SK-N-MC (cell line): Measurements from ENCODE around the gene PHF2.

Experiments used
- DNase-seq: peaks from one replicate; pipeline ENCODE4 v3.0.0-alpha.2; 2011; ENCODE audit warnings: low read depth, low spot score
- H3K27ac ChIP-seq: fragments of 200-600 bp; sonication (generic); 2 replicates; pipeline ENCODE4 v1.5.1; 2016; ENCODE audit warnings: mixed run types
- H3K36me3 ChIP-seq: fragments of 200-600 bp; sonication (generic); 2 replicates; pipeline ENCODE4 v1.6.1; 2017; ENCODE audit warnings: antibody characterized with exemption, low read length, mixed read lengths; ENCODE audit not compliant: insufficient read depth
- H3K4me3 ChIP-seq: fragments of 200-600 bp; sonication (generic); 2 replicates; pipeline ENCODE4 v1.5.1; 2016
- H3K9ac ChIP-seq: fragments of 200-600 bp; sonication (generic); 2 replicates; pipeline ENCODE4 v1.8.0; 2017; ENCODE audit warnings: mixed run types, mixed read lengths; ENCODE audit not compliant: insufficient read length
- H3K9me3 ChIP-seq: fragments of 200-600 bp; sonication (generic); 2 replicates; pipeline ENCODE4 v1.6.1; 2017; ENCODE audit warnings: low read depth, mild to moderate bottlenecking, antibody characterized with exemption, low read length, moderate library complexity, mixed read lengths
- EZH2 ChIP-seq: fragments of 200-600 bp; sonication (generic); IDR thresholded peaks from one replicate; pipeline ENCODE4 v1.6.1; 2017; ENCODE audit warnings: antibody characterized with exemption
- FOXP2 ChIP-seq: optimal IDR thresholded peaks from 2 replicates; pipeline ENCODE3; 2011; ENCODE audit warnings: mild to moderate bottlenecking, moderate library complexity; ENCODE audit not compliant: insufficient read depth; ENCODE audit errors: extremely low read length, control extremely low read depth
- POLR2AphosphoS5 ChIP-seq: IDR thresholded peaks from 2 replicates; pipeline ENCODE4 v1.6.1; 2012; ENCODE audit warnings: mild to moderate bottlenecking, low read depth, low read length, borderline replicate concordance

PHF2 gene

GRCh38 chr9:93644397-93645088 lies 68.2 kb downstream of the PHF2 start:
- no peak overlapping the region for H3K27ac ChIP-seq
- H3K36me3 ChIP-seq, result peaks cover 19% of the 10 kb centered on the region
- TF ChIP-seq EZH2 (no peak), POLR2AphosphoS5 (no peak), FOXP2 (no peak)
- peaks cover 2% of the 10 kb centered on the region; the same call in 1 of the 2 replicates for H3K9me3 ChIP-seq
- H3K4me3 ChIP-seq, result no peak overlapping the region
- H3K9ac ChIP-seq, result no peak overlapping the region
- DNase-seq, result no peak

- no peak for DNase-seq
- H3K4me3 ChIP-seq, result no peak overlapping the region
- no peak for TF ChIP-seq EZH2
- TF ChIP-seq FOXP2, result no peak
- no peak for TF ChIP-seq POLR2AphosphoS5
- no peaks in the 10 kb centered on the region for H3K9me3 ChIP-seq
- no peak overlapping the region for H3K27ac ChIP-seq
- peaks cover 19% of the 10 kb centered on the region for H3K36me3 ChIP-seq
- no peak overlapping the region for H3K9ac ChIP-seq
Measured at GRCh38 chr9:93645149-93645889, 68.9 kb downstream of the PHF2 start.

- H3K9ac ChIP-seq, result no peak overlapping the region
- TF ChIP-seq EZH2, result no peak
- no peak overlapping the region for H3K27ac ChIP-seq
- peaks cover 14% of the 10 kb centered on the region; the same call in 1 of the 2 replicates for H3K36me3 ChIP-seq
- H3K9me3 ChIP-seq, result no peaks in the 10 kb centered on the region
- no peak for DNase-seq
- H3K4me3 ChIP-seq, result no peak overlapping the region
Measured at GRCh38 chr9:93645921-93646639, 69.7 kb downstream of the PHF2 start.

- no peak overlapping the region for H3K4me3 ChIP-seq
- H3K9ac ChIP-seq, result no peak overlapping the region
- H3K9me3 ChIP-seq, result no peaks in the 10 kb centered on the region
- no peak overlapping the region for H3K27ac ChIP-seq
- TF ChIP-seq EZH2 (no peak), POLR2AphosphoS5 (no peak), FOXP2 (no peak)
- H3K36me3 ChIP-seq, result peaks cover 14% of the 10 kb centered on the region; the same call in 1 of the 2 replicates
- no peak for DNase-seq
Measured at GRCh38 chr9:93646640-93647178, 70.3 kb downstream of the PHF2 start.

- no peak for DNase-seq
- Histone ChIP-seq H3K9me3 (no peaks in the 10 kb centered on the region), H3K9ac (no peak overlapping the region), H3K27ac (no peak overlapping the region), H3K4me3 (no peak overlapping the region), H3K36me3 (peaks cover 14% of the 10 kb centered on the region; the same call in 1 of the 2 replicates)
- TF ChIP-seq FOXP2 (no peak), EZH2 (no peak), POLR2AphosphoS5 (no peak)
Measured at GRCh38 chr9:93648181-93648580, 71.8 kb downstream of the PHF2 start.

- DNase-seq, result no peak
- Histone ChIP-seq H3K9me3 (no peaks in the 10 kb centered on the region), H3K36me3 (peaks cover 15% of the 10 kb centered on the region; the same call in 1 of the 2 replicates), H3K4me3 (no peak overlapping the region), H3K9ac (no peak overlapping the region), H3K27ac (no peak overlapping the region)
- TF ChIP-seq FOXP2, result no peak
- TF ChIP-seq EZH2, result no peak
- TF ChIP-seq POLR2AphosphoS5, result no peak
Measured at GRCh38 chr9:93648836-93649235, 72.5 kb downstream of the PHF2 start.

- DNase-seq, result no peak
- Histone ChIP-seq H3K27ac (no peak overlapping the region), H3K9ac (no peak overlapping the region), H3K9me3 (no peaks in the 10 kb centered on the region), H3K4me3 (no peak overlapping the region), H3K36me3 (peaks cover 15% of the 10 kb centered on the region; the same call in 1 of the 2 replicates)
- TF ChIP-seq EZH2 (no peak), POLR2AphosphoS5 (no peak), FOXP2 (no peak)
Measured at GRCh38 chr9:93649610-93650261, 73.4 kb downstream of the PHF2 start.
